Brain microvascular endothelial cell (primary cell): Measurements from ENCODE around the gene BASP1.

Source experiments
- DNase-seq: peaks from one replicate; pipeline ENCODE4 v3.0.0-alpha.2; 2020
- H3K27ac ChIP-seq: fragments of 250-450 bp; sonication (Bioruptor Pico); 2 replicates; pipeline ENCODE4 v1.5.1; 2020; ENCODE audit warnings: mild to moderate bottlenecking, moderate library complexity
- H3K27me3 ChIP-seq: fragments of 250-450 bp; sonication (Bioruptor Pico); replicated peaks from 2 replicates; pipeline ENCODE4 v1.5.1; 2020; ENCODE audit warnings: mild to moderate bottlenecking
- H3K36me3 ChIP-seq: fragments of 250-450 bp; sonication (Bioruptor Pico); replicated peaks from 2 replicates; pipeline ENCODE4 v1.5.1; 2020; ENCODE audit warnings: mild to moderate bottlenecking
- H3K4me3 ChIP-seq: 2 replicates; pipeline ENCODE4 v1.5.1; 2011; ENCODE audit warnings: low read depth, mild to moderate bottlenecking, control low read depth, low read length, moderate library complexity
- CTCF ChIP-seq: IDR thresholded peaks from 2 replicates; pipeline ENCODE4 v1.5.1; 2011; ENCODE audit warnings: low read depth, mild to moderate bottlenecking, moderate library complexity, low read length, control low read depth, inconsistent platforms; ENCODE audit errors: missing control alignments
- in situ Hi-C: cut with HindIII; loops from 2 replicates; pipeline ENCODE4 v1.10.0; 2017; ENCODE audit warnings: low sequenced_read_pairs, low pct_ligation_motif_present

Gene BASP1

GRCh38 chr5:17216176-17216973, 1.1 kb upstream of the BASP1 start:
- in situ Hi-C loops: no loop called here
- H3K4me3 ChIP-seq: peak overlapping the region; percentile 92
- peak overlapping the region; percentile 3 for H3K27ac ChIP-seq
- H3K36me3 ChIP-seq: peaks cover 9% of the 10 kb centered on the region
- no peaks in the 10 kb centered on the region for H3K27me3 ChIP-seq
- peak; percentile 89 for TF ChIP-seq CTCF
- peak; percentile 79 for DNase-seq

- no peak for TF ChIP-seq CTCF
- Histone ChIP-seq H3K27me3 (no peaks in the 10 kb centered on the region), H3K27ac (peak overlapping the region; percentile 3), H3K4me3 (peak overlapping the region; percentile 92), H3K36me3 (peaks cover 9% of the 10 kb centered on the region)
- in situ Hi-C loops: no loop called here
- peak; percentile 48 for DNase-seq
Observed at GRCh38 chr5:17216974-17217492, 398 bp upstream of the BASP1 start.

GRCh38 chr5:17218353-17219005, 1.0 kb downstream of the BASP1 start:
- peak; percentile 76 for DNase-seq
- Histone ChIP-seq H3K27me3 (no peaks in the 10 kb centered on the region), H3K27ac (peak overlapping the region; percentile 92), H3K36me3 (peaks cover 9% of the 10 kb centered on the region), H3K4me3 (peak overlapping the region; percentile 92)
- in situ Hi-C loops: no loop called here
- TF ChIP-seq CTCF: no peak

- peak overlapping the region; percentile 92 for H3K4me3 ChIP-seq
- no peaks in the 10 kb centered on the region for H3K27me3 ChIP-seq
- in situ Hi-C loops: no loop called here
- peak overlapping the region; percentile 92 for H3K27ac ChIP-seq
- TF ChIP-seq CTCF: no peak
- no peak for DNase-seq
- peaks cover 9% of the 10 kb centered on the region for H3K36me3 ChIP-seq
Observed at GRCh38 chr5:17219006-17219422, 1.6 kb downstream of the BASP1 start.

GRCh38 chr5:17219469-17219868, 2.0 kb downstream of the BASP1 start:
- DNase-seq: no peak
- H3K4me3 ChIP-seq: peak overlapping the region; percentile 92
- TF ChIP-seq CTCF: no peak
- no peaks in the 10 kb centered on the region for H3K27me3 ChIP-seq
- peak overlapping the region; percentile 92 for H3K27ac ChIP-seq
- peaks cover 9% of the 10 kb centered on the region for H3K36me3 ChIP-seq
- in situ Hi-C loops: no loop called here
